ENCODE results near the gene TCAIM. TPM values are rescaled to one million over a fixed set of nuclear protein-coding genes. Genes with fewer than 3 reads are reported as not detected.

The TCAIM gene
- total and polyA plus RNA-seq, 9 of the 15 experiments (the other 6 are each of a cell fraction or from before 2014, with no cell fraction given): 19.7 to 53.3 (median 36.9) TPM

- peak; percentile 77; the same call in 1 of the 2 replicates for TF ChIP-seq HSF4 (CRISPR knock-in tag; IDR thresholded peaks at IDR 0.05; ENCODE audit: borderline replicate concordance)
- TF ChIP-seq ZNF347 (CRISPR knock-in tag; IDR thresholded peaks at IDR 0.05; ENCODE audit: low read depth): peak; percentile 88
- TF ChIP-seq PRMT5 (CRISPR knock-in tag; IDR thresholded peaks at IDR 0.05): no peak
- TF ChIP-seq ETS1 (conservative IDR thresholded peaks at IDR 0.05; ENCODE audit: control insufficient read depth, low read depth, low read length): no peak
- peak; percentile 81 for TF ChIP-seq ATF4 (CRISPR knock-in tag; IDR thresholded peaks at IDR 0.05)
- TF ChIP-seq KAT8 (IDR thresholded peaks at IDR 0.05; ENCODE audit: low read depth): no peak
- no peak for TF ChIP-seq ZC3H11A (IDR thresholded peaks at IDR 0.05; ENCODE audit: low read depth, low read length)
- peak; percentile 95 for TF ChIP-seq SMAD4 (CRISPR knock-in tag; conservative IDR thresholded peaks at IDR 0.05)
- no peak for TF ChIP-seq PKNOX1 (IDR thresholded peaks at IDR 0.05)
- no peak for TF ChIP-seq BRD9 (IDR thresholded peaks at IDR 0.05; ENCODE audit: low read depth, partially characterized antibody)
- no peak for TF ChIP-seq SMC3 (conservative IDR thresholded peaks at IDR 0.05; ENCODE audit: insufficient read depth, low read depth, low read length)
- no peak for TF ChIP-seq EP300 (IDR thresholded peaks at IDR 0.05; ENCODE audit: low read length)
- no peak for TF ChIP-seq ETV5 (CRISPR knock-in tag; IDR thresholded peaks at IDR 0.05; ENCODE audit: low read depth)
- TF ChIP-seq SUPT5H (IDR thresholded peaks at IDR 0.05): no peak
- no peak for TF ChIP-seq KDM2B (CRISPR knock-in tag; IDR thresholded peaks at IDR 0.05)
- TF ChIP-seq PRPF4 (IDR thresholded peaks at IDR 0.05; ENCODE audit: insufficient read depth, low read depth, low read length, poor library complexity, severe bottlenecking): no peak
- TF ChIP-seq MAFG (tag; conservative IDR thresholded peaks at IDR 0.05): no peak
- TF ChIP-seq SFPQ (IDR thresholded peaks at IDR 0.05; ENCODE audit: low read depth, low read length): no peak
- TF ChIP-seq RBM15 (IDR thresholded peaks at IDR 0.05; ENCODE audit: insufficient read depth, low read length): no peak
- TF ChIP-seq HES1 (IDR thresholded peaks at IDR 0.05; ENCODE audit: low read depth): no peak
- TF ChIP-seq THAP12 (CRISPR knock-in tag; IDR thresholded peaks at IDR 0.05): no peak
- no peak for TF ChIP-seq ZBTB8A (IDR thresholded peaks at IDR 0.05; ENCODE audit: partially characterized antibody)
Observed at GRCh38 chr3:44437800-44438199, 99.2 kb downstream of the TCAIM start (continued).

All from K562 (cell line).